Right lobe of liver (tissue), 6 donors: Measurements from ENCODE around the gene EYA3. TPM values are rescaled to one million over a fixed set of nuclear protein-coding genes. Genes with fewer than 3 reads are reported as not detected.

Experiments
- ATAC-seq, 4 donors: fragments of 200-7000 bp; cut with Tn5 transposase; one replicate each; pipeline ENCODE4 v1.9.1; 2020; ENCODE audit warnings: mild to moderate bottlenecking in 4 of 4, moderate library complexity in 4 of 4
- DNase-seq, 3 donors: peaks; one replicate each; pipeline ENCODE4 v3.0.0-alpha.2; 2020
- H3K27ac ChIP-seq, 3 donors: fragments of 200-600 bp; one replicate each; pipeline ENCODE4 v1.8.0; 2022
- H3K27me3 ChIP-seq, 2 donors: fragments of 200-600 bp; one replicate each; pipeline ENCODE4 v1.8.0; 2022
- H3K36me3 ChIP-seq, 4 donors: fragments of 200-600 bp; sonication (generic) in 1 of 4; one replicate each; pipeline versions ENCODE4 v1.5.1 to v1.8.0; 2017 to 2022; ENCODE audit warnings: control low read depth in 1 of 4
- H3K4me1 ChIP-seq, 4 donors: fragments of 200-600 bp; sonication (generic) in 1 of 4; one replicate each; pipeline versions ENCODE4 v1.5.1 to v1.8.0; 2017 to 2022; ENCODE audit warnings: control low read depth in 1 of 4
- H3K4me3 ChIP-seq, 3 donors: fragments of 200-600 bp; one replicate each; pipeline ENCODE4 v1.8.0; 2022
- H3K9me3 ChIP-seq, 4 donors: fragments of 200-600 bp; sonication (generic) in 1 of 4; one replicate each; pipeline versions ENCODE4 v1.5.1 to v1.8.0; 2017 to 2022; ENCODE audit warnings: control low read depth in 1 of 4
- CTCF ChIP-seq, 4 donors: fragments of 200-600 bp in 3 of 4; fragments of 450-650 bp in 1 of 4; IDR thresholded peaks; one replicate each; pipeline versions ENCODE4 v1.5.1 to v1.8.0; 2016 to 2022; ENCODE audit warnings: antibody characterized with exemption in 4 of 4, mild to moderate bottlenecking in 2 of 4
- POLR2A ChIP-seq: fragments of 450-650 bp; IDR thresholded peaks from one replicate; pipeline ENCODE4 v1.6.1; 2017; ENCODE audit warnings: antibody characterized with exemption, mild to moderate bottlenecking
- WGBS: methylation state at CpG from one replicate; pipeline ENCODE4 v1.1.6; 2018; ENCODE audit warnings: low coverage, low lambda C conversion rate; ENCODE audit not compliant: insufficient coverage; ENCODE audit errors: missing lambda C conversion rate; 5-methylcytosine and 5-hydroxymethylcytosine counted together
- intact Hi-C, 2 donors: fragments of 100-400 bp; cut with DNase I; formaldehyde crosslinking; loops; one replicate each; pipeline versions ENCODE4 v1.11.2 to v1.14.1; 2022
- total RNA-seq, 6 experiments: library from RNA; depleted of rRNA in 2 of 6; stranded (reverse); fragments of >200 nt in 2 of 6; fragmentation: NEBNext Ultra II Directional in 3 of 6; extraction: Animal tissue kit (Norgen Biotek cat#: 25700) in 3 of 6; gene quantifications; one replicate each; pipeline versions ENCODE4 v1.1.0 to v1.2.4, GENCODE V29; 2016 to 2023
- donor health status: DM: no; HTN: yes; CAD: no.
- donor health status: DM: no; HTN: no; CAD: no.
- donor health status: DM: no; HTN: no; CAD: no.
- donor health status: DM: no; HTN: yes; CAD: no.
- donor health status: DM: no; HTN: yes; CAD: no.

The EYA3 gene
- total RNA-seq, 6 experiments from 2014 or later: 6.6 to 10.2 (median 7.3) TPM

GRCh38 chr1:28085129-28085528 is 3.3 kb downstream of the EYA3 start:
- no peaks in the 10 kb centered on the region for H3K9me3 ChIP-seq
- TF ChIP-seq POLR2A: no peak
- WGBS: 83% methylated on average over 5 of the region's 5 CpGs
- no peak for DNase-seq
- no peaks in the 10 kb centered on the region for H3K36me3 ChIP-seq
- ATAC-seq: no peak
- no peaks in the 10 kb centered on the region for H3K27me3 ChIP-seq
- intact Hi-C loops: no loop called here
- H3K4me3 ChIP-seq: no peak overlapping the region
- H3K27ac ChIP-seq: no peak overlapping the region
- H3K4me1 ChIP-seq: peaks cover 0 to 20% (median 7%) of the 10 kb centered on the region in 4 donors

- WGBS: 20% methylated on average over 1 of the region's 1 CpG
- intact Hi-C loops: no loop called here
- H3K27me3 ChIP-seq: no peaks in the 10 kb centered on the region
Measured at GRCh38 chr1:28083876-28084275, 4.5 kb downstream of the EYA3 start.

GRCh38 chr1:28078680-28079626 is 9.5 kb downstream of the EYA3 start:
- intact Hi-C loops: no loop called here
- Histone ChIP-seq H3K27ac (peak overlapping the region in 2 of 3 donors; percentile 33 to 66), H3K9me3 (no peaks in the 10 kb centered on the region), H3K27me3 (no peaks in the 10 kb centered on the region), H3K4me1 (peaks cover 0 to 15% (median 4%) of the 10 kb centered on the region in 4 donors), H3K4me3 (peak overlapping the region in 1 of 3 donors; percentile 33), H3K36me3 (no peaks in the 10 kb centered on the region)
- WGBS: 59% methylated on average over 8 of the region's 8 CpGs
- peak; percentile 69 to 84 (median 77) for ATAC-seq
- TF ChIP-seq CTCF (IDR thresholded peaks at IDR 0.05): no peak
- TF ChIP-seq POLR2A: no peak
- no peak for DNase-seq

More at GRCh38 chr1:28083876-28084275, 4.5 kb downstream of the EYA3 start:
- no peak for DNase-seq
- no peak for ATAC-seq
- no peak overlapping the region for H3K4me3 ChIP-seq
- peaks cover 0 to 28% (median 11%) of the 10 kb centered on the region in 4 donors for H3K4me1 ChIP-seq
- TF ChIP-seq CTCF (IDR thresholded peaks at IDR 0.05): no peak
- TF ChIP-seq POLR2A: no peak
- H3K27ac ChIP-seq: no peak overlapping the region
- no peaks in the 10 kb centered on the region for H3K36me3 ChIP-seq
- H3K9me3 ChIP-seq: no peaks in the 10 kb centered on the region

- Histone ChIP-seq H3K27ac (no peak overlapping the region), H3K27me3 (no peaks in the 10 kb centered on the region), H3K4me3 (no peak overlapping the region), H3K4me1 (peaks cover 0 to 15% (median 4%) of the 10 kb centered on the region in 4 donors), H3K9me3 (no peaks in the 10 kb centered on the region), H3K36me3 (no peaks in the 10 kb centered on the region)
- TF ChIP-seq POLR2A: no peak
- no peak for TF ChIP-seq CTCF (IDR thresholded peaks at IDR 0.05)
- intact Hi-C loops: no loop called here
- 87% methylated on average over 4 of the region's 4 CpGs for WGBS
- no peak for ATAC-seq
- no peak for DNase-seq
Measured at GRCh38 chr1:28078262-28078661, 10.1 kb downstream of the EYA3 start.

- Histone ChIP-seq H3K27me3 (no peaks in the 10 kb centered on the region), H3K36me3 (no peaks in the 10 kb centered on the region), H3K27ac (no peak overlapping the region), H3K4me1 (peaks cover 0 to 15% (median 4%) of the 10 kb centered on the region in 4 donors), H3K9me3 (no peaks in the 10 kb centered on the region), H3K4me3 (no peak overlapping the region)
- WGBS: 76% methylated on average over 1 of the region's 1 CpG
- ATAC-seq: no peak
- DNase-seq: no peak
- TF ChIP-seq CTCF (IDR thresholded peaks at IDR 0.05): no peak
- intact Hi-C loops: no loop called here
Measured at GRCh38 chr1:28074892-28075511, 13.4 kb downstream of the EYA3 start.
